IMR-90 (cell line): ENCODE measurements around the gene NPIPA2.
"Not testable (repeated sequence)": the region's sequence is repeated elsewhere in the genome, so short reads cannot be mapped to it uniquely, and the experiment has no call there.

Experiments used
- CEBPB ChIP-seq: IDR thresholded peaks from 2 replicates; pipeline ENCODE4 v1.6.1; 2012; ENCODE audit warnings: low read depth, low read length, improper control_type of control experiment
- CHD1 ChIP-seq: IDR thresholded peaks from 2 replicates; pipeline ENCODE4 v1.6.1; 2012; ENCODE audit warnings: low read depth, low read length, improper control_type of control experiment
- CTCF ChIP-seq: conservative IDR thresholded peaks from 2 replicates; pipeline ENCODE4 v1.5.1; 2012; ENCODE audit warnings: mild to moderate bottlenecking, low read depth, low read length, improper control_type of control experiment
- MAFK ChIP-seq: IDR thresholded peaks from 2 replicates; pipeline ENCODE4 v1.6.1; 2012; ENCODE audit warnings: low read depth, low read length, improper control_type of control experiment
- POLR2A ChIP-seq: IDR thresholded peaks from 2 replicates; pipeline ENCODE4 v1.6.1; 2012; ENCODE audit warnings: mild to moderate bottlenecking, low read depth, low read length
- RAD21 ChIP-seq: IDR thresholded peaks from 2 replicates; pipeline ENCODE4 v1.6.1; 2012; ENCODE audit warnings: low read length, improper control_type of control experiment
- RCOR1 ChIP-seq: IDR thresholded peaks from 2 replicates; pipeline ENCODE4 v1.6.1; 2012; ENCODE audit warnings: mild to moderate bottlenecking, low read length, improper control_type of control experiment; ENCODE audit not compliant: insufficient replicate concordance
- SMC3 ChIP-seq: fragments of 150-350 bp; IDR thresholded peaks from 2 replicates; pipeline ENCODE4 v1.6.1; 2016; ENCODE audit warnings: low read depth, mild to moderate bottlenecking, antibody characterized with exemption, low read length, moderate library complexity

DNA sequence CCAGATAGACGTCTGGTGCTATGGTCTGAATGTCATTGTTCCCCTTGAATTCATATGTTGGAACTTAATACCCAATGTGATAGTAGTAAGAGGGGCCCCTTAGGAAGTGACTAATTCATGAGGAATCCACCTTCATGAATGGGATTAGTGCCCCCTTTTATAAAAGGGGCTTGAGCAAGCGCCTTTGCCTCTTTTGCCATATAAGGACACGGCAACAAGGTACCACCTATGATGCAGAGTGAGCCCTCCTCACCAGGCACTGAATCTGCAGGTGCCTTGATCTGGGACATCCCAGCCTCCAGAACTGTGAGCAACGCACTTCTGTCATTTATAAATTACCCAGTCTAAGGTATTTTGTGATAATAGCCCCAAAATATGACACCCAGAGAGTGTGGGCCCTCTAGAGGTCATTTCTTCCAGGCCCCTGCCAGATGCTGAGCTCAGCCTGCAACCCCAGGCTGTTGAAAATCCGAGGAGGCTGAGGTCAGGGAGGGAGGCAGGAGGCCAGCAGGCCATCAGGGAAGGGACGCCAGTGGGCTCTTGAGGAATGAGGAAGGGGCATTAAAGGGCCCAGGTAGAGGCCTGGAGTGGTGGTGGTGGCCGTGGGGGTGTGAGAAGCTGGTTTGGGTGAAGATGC, 48.1 kb downstream of the NPIPA2 start:
- not testable (repeated sequence) for TF ChIP-seq CEBPB, RCOR1, CTCF, SMC3, POLR2A, CHD1, MAFK, RAD21
